ENCODE results near the gene MID1IP1.

MID1IP1 gene

GRCh38 chrX:38841750-38842149 is 40.5 kb downstream of the MID1IP1 start:
- H3K27me3 ChIP-seq (ENCODE audit: control insufficient read depth, insufficient read depth, low read length, poor library complexity, severe bottlenecking) = no peaks in the 10 kb centered on the region
- no CpG with 5 or more reads among the region's 2 CpGs for WGBS, 2 experiments
- no peaks in the 10 kb centered on the region for H3K9me3 ChIP-seq (ENCODE audit: control insufficient read depth, low read length)

GRCh38 chrX:38845426-38845825 is 44.2 kb downstream of the MID1IP1 start:
- no peak overlapping the region for H3K27ac ChIP-seq (ENCODE audit: insufficient read depth, low read depth, low read length, poor library complexity, severe bottlenecking)
- no peaks in the 10 kb centered on the region for H3K36me3 ChIP-seq (ENCODE audit: control insufficient read depth, insufficient read depth, low read length)
- no peak overlapping the region for H3K4me3 ChIP-seq (ENCODE audit: insufficient read depth, low read depth, low read length)
- H3K27me3 ChIP-seq (ENCODE audit: control insufficient read depth, insufficient read depth, low read length, poor library complexity, severe bottlenecking) = no peaks in the 10 kb centered on the region
- no peaks in the 10 kb centered on the region for H3K4me1 ChIP-seq (ENCODE audit: control insufficient read depth, insufficient read depth, low read length)
- 80 to 87% methylated on average over 3 to 4 of the region's 4 CpGs for WGBS, 2 experiments
- no peaks in the 10 kb centered on the region for H3K9me3 ChIP-seq (ENCODE audit: control insufficient read depth, low read length)

More at GRCh38 chrX:38841750-38842149, 40.5 kb downstream of the MID1IP1 start:
- no peaks in the 10 kb centered on the region for H3K36me3 ChIP-seq (ENCODE audit: control insufficient read depth, insufficient read depth, low read length)
- no peak overlapping the region for H3K4me3 ChIP-seq (ENCODE audit: insufficient read depth, low read depth, low read length)
- H3K27ac ChIP-seq (ENCODE audit: insufficient read depth, low read depth, low read length, poor library complexity, severe bottlenecking) = no peak overlapping the region
- H3K4me1 ChIP-seq (ENCODE audit: control insufficient read depth, insufficient read depth, low read length) = no peaks in the 10 kb centered on the region

GRCh38 chrX:38847206-38847902 is 46.1 kb downstream of the MID1IP1 start:
- H3K4me1 ChIP-seq (ENCODE audit: control insufficient read depth, insufficient read depth, low read length) = no peaks in the 10 kb centered on the region
- H3K36me3 ChIP-seq (ENCODE audit: control insufficient read depth, insufficient read depth, low read length) = no peaks in the 10 kb centered on the region
- no peaks in the 10 kb centered on the region for H3K27me3 ChIP-seq (ENCODE audit: control insufficient read depth, insufficient read depth, low read length, poor library complexity, severe bottlenecking)
- WGBS, 2 experiments = 100% methylated on average over 2 to 4 of the region's 5 CpGs
- H3K27ac ChIP-seq (ENCODE audit: insufficient read depth, low read depth, low read length, poor library complexity, severe bottlenecking) = no peak overlapping the region
- H3K9me3 ChIP-seq (ENCODE audit: control insufficient read depth, low read length) = no peaks in the 10 kb centered on the region
- H3K4me3 ChIP-seq (ENCODE audit: insufficient read depth, low read depth, low read length) = no peak overlapping the region

- Histone ChIP-seq H3K27ac (ENCODE audit: insufficient read depth, low read depth, low read length, poor library complexity, severe bottlenecking) (no peak overlapping the region), H3K4me3 (ENCODE audit: insufficient read depth, low read depth, low read length) (no peak overlapping the region), H3K27me3 (ENCODE audit: control insufficient read depth, insufficient read depth, low read length, poor library complexity, severe bottlenecking) (no peaks in the 10 kb centered on the region), H3K36me3 (ENCODE audit: control insufficient read depth, insufficient read depth, low read length) (no peaks in the 10 kb centered on the region), H3K9me3 (ENCODE audit: control insufficient read depth, low read length) (no peaks in the 10 kb centered on the region), H3K4me1 (ENCODE audit: control insufficient read depth, insufficient read depth, low read length) (no peaks in the 10 kb centered on the region)
- 88 to 100% methylated on average over 1 of the region's 1 CpG for WGBS, 2 experiments
Measured at GRCh38 chrX:38847903-38848230, 46.6 kb downstream of the MID1IP1 start.

GRCh38 chrX:38848671-38849455 is 47.6 kb downstream of the MID1IP1 start:
- H3K27ac ChIP-seq (ENCODE audit: insufficient read depth, low read depth, low read length, poor library complexity, severe bottlenecking) = no peak overlapping the region
- WGBS, 2 experiments = 95 to 100% methylated on average over 5 to 6 of the region's 7 CpGs

GRCh38 chrX:38850807-38851544 is 49.7 kb downstream of the MID1IP1 start:
- H3K27me3 ChIP-seq (ENCODE audit: control insufficient read depth, insufficient read depth, low read length, poor library complexity, severe bottlenecking) = no peaks in the 10 kb centered on the region
- no peaks in the 10 kb centered on the region for H3K4me1 ChIP-seq (ENCODE audit: control insufficient read depth, insufficient read depth, low read length)
- no peak overlapping the region for H3K27ac ChIP-seq (ENCODE audit: insufficient read depth, low read depth, low read length, poor library complexity, severe bottlenecking)
- no peaks in the 10 kb centered on the region for H3K9me3 ChIP-seq (ENCODE audit: control insufficient read depth, low read length)
- no peaks in the 10 kb centered on the region for H3K36me3 ChIP-seq (ENCODE audit: control insufficient read depth, insufficient read depth, low read length)
- WGBS, 2 experiments = 92 to 100% methylated on average over 6 of the region's 6 CpGs
- no peak overlapping the region for H3K4me3 ChIP-seq (ENCODE audit: insufficient read depth, low read depth, low read length)

More at GRCh38 chrX:38848671-38849455, 47.6 kb downstream of the MID1IP1 start:
- H3K36me3 ChIP-seq (ENCODE audit: control insufficient read depth, insufficient read depth, low read length) = no peaks in the 10 kb centered on the region
- no peaks in the 10 kb centered on the region for H3K9me3 ChIP-seq (ENCODE audit: control insufficient read depth, low read length)
- no peak overlapping the region for H3K4me3 ChIP-seq (ENCODE audit: insufficient read depth, low read depth, low read length)
- no peaks in the 10 kb centered on the region for H3K27me3 ChIP-seq (ENCODE audit: control insufficient read depth, insufficient read depth, low read length, poor library complexity, severe bottlenecking)
- no peaks in the 10 kb centered on the region for H3K4me1 ChIP-seq (ENCODE audit: control insufficient read depth, insufficient read depth, low read length)

- H3K27ac ChIP-seq (ENCODE audit: insufficient read depth, low read depth, low read length, poor library complexity, severe bottlenecking) = no peak overlapping the region
- no peaks in the 10 kb centered on the region for H3K36me3 ChIP-seq (ENCODE audit: control insufficient read depth, insufficient read depth, low read length)
- no peaks in the 10 kb centered on the region for H3K27me3 ChIP-seq (ENCODE audit: control insufficient read depth, insufficient read depth, low read length, poor library complexity, severe bottlenecking)
- H3K9me3 ChIP-seq (ENCODE audit: control insufficient read depth, low read length) = no peaks in the 10 kb centered on the region
- H3K4me3 ChIP-seq (ENCODE audit: insufficient read depth, low read depth, low read length) = no peak overlapping the region
- 72 to 88% methylated on average over 1 to 2 of the region's 3 CpGs for WGBS, 2 experiments
- H3K4me1 ChIP-seq (ENCODE audit: control insufficient read depth, insufficient read depth, low read length) = no peaks in the 10 kb centered on the region
Measured at GRCh38 chrX:38854305-38854704, 53.0 kb downstream of the MID1IP1 start.
